ENCODE results near the gene FAM47E.

DNA sequence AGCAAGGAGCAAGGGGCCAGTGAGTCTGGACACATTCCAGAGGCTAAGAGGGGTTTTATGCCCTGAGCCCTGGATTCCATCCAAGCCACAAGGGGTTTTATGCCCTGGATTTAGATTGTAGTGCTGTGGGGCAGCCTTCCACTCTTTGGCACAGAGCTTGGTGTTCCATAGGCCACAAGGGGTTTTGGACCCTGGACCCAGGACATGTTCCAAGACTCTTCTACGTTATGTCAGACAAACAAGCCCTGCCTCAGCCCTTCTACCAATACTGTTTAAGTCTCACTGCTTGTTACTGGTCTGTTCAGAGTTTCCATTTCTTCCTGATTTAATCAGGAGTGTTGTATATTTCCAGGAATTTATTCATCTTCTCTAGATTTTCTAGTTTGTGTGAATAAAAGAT lies 25.1 kb upstream of the FAM47E start:
- no peak for TF ChIP-seq ZEB2 (tag by site-specific recombination; IDR thresholded peaks at IDR 0.05)
- no peak for TF ChIP-seq ZNF10 (tag by site-specific recombination; IDR thresholded peaks at IDR 0.05)
- TF ChIP-seq ZNF830 (tag by site-specific recombination; IDR thresholded peaks at IDR 0.05; ENCODE audit: low read depth): no peak
- TF ChIP-seq ZNF664 (tag by site-specific recombination; IDR thresholded peaks at IDR 0.05): no peak
- TF ChIP-seq, protein P1, sequence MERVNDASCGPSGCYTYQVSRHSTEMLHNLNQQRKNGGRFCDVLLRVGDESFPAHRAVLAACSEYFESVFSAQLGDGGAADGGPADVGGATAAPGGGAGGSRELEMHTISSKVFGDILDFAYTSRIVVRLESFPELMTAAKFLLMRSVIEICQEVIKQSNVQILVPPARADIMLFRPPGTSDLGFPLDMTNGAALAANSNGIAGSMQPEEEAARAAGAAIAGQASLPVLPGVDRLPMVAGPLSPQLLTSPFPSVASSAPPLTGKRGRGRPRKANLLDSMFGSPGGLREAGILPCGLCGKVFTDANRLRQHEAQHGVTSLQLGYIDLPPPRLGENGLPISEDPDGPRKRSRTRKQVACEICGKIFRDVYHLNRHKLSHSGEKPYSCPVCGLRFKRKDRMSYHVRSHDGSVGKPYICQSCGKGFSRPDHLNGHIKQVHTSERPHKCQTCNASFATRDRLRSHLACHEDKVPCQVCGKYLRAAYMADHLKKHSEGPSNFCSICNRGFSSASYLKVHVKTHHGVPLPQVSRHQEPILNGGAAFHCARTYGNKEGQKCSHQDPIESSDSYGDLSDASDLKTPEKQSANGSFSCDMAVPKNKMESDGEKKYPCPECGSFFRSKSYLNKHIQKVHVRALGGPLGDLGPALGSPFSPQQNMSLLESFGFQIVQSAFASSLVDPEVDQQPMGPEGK (tag by site-specific recombination; IDR thresholded peaks at IDR 0.05): no peak
- TF ChIP-seq, protein P2, sequence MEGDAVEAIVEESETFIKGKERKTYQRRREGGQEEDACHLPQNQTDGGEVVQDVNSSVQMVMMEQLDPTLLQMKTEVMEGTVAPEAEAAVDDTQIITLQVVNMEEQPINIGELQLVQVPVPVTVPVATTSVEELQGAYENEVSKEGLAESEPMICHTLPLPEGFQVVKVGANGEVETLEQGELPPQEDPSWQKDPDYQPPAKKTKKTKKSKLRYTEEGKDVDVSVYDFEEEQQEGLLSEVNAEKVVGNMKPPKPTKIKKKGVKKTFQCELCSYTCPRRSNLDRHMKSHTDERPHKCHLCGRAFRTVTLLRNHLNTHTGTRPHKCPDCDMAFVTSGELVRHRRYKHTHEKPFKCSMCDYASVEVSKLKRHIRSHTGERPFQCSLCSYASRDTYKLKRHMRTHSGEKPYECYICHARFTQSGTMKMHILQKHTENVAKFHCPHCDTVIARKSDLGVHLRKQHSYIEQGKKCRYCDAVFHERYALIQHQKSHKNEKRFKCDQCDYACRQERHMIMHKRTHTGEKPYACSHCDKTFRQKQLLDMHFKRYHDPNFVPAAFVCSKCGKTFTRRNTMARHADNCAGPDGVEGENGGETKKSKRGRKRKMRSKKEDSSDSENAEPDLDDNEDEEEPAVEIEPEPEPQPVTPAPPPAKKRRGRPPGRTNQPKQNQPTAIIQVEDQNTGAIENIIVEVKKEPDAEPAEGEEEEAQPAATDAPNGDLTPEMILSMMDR (tag by site-specific recombination; IDR thresholded peaks at IDR 0.05): no peak
- TF ChIP-seq ZNF24 (tag by site-specific recombination; IDR thresholded peaks at IDR 0.05): no peak
- TF ChIP-seq ZNF529 (tag by site-specific recombination; IDR thresholded peaks at IDR 0.05; ENCODE audit: insufficient replicate concordance): no peak
- no peak for TF ChIP-seq ZNF639 (tag by site-specific recombination; IDR thresholded peaks at IDR 0.05)
- no peak for TF ChIP-seq GLI4 (tag by site-specific recombination; IDR thresholded peaks at IDR 0.05)
- no peak for TF ChIP-seq ZBTB1 (tag by site-specific recombination; IDR thresholded peaks at IDR 0.05)

Data from HEK293 (cell line).